ENCODE measurements around the gene ADGRV1.

Gene ADGRV1

DNA sequence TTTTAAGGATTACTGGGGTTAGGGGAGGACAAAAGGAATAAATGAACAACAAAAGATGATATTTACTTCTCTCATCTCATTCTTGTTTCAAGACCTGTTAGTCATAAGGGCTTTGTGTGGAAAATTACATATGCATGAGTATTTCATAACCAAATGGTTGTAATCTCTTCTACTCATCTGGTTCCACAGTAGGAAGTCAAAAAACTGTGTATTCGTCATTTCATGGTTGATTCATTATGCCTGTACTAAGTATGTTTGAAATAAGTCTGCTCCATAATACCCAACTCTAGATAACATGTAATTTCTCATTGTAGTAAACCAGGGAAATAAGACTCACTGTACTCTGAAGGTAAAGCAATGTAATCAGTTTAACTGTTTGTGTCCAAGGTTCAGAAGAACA lies 611.7 kb downstream of the ADGRV1 start:
- Mint-ChIP-seq H3K9me3 (no peaks in the 10 kb centered on the region), H3K27me3 (peaks cover 4% of the 10 kb centered on the region), H3K4me3 (peak overlapping the region; percentile 47), H3K36me3 (ENCODE audit: low read depth) (no peaks in the 10 kb centered on the region), H3K4me1 (peaks cover 23% of the 10 kb centered on the region), H3K27ac (peak overlapping the region; percentile 81)
- ATAC-seq, result peak; percentile 97
- no peak for DNase-seq

DNA sequence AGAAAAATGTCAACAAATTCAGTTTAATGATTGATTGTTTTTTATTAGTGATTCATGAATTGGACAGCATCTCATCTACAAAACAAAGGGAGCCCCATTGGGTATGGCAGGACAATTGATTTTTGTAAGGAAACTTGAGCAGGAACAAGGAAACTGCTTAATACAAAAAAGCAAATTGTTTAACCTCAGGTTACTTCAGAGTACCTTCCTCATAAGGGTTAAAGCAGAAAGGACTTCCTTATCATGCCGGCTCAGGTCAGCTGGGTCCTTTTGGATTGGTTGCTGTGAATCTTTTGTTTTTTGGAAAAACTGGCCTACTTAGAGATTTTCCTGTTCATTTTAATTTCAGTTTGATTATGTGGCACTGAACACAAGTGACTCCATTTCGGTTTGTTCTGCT lies 612.7 kb downstream of the ADGRV1 start:
- no peak for DNase-seq
- ATAC-seq, result no peak
- H3K27ac Mint-ChIP-seq, result no peak overlapping the region
- H3K36me3 Mint-ChIP-seq (ENCODE audit: low read depth), result no peaks in the 10 kb centered on the region
- peaks cover 32% of the 10 kb centered on the region for H3K4me1 Mint-ChIP-seq
- peaks cover 4% of the 10 kb centered on the region for H3K27me3 Mint-ChIP-seq
- H3K4me3 Mint-ChIP-seq, result no peak overlapping the region
- H3K9me3 Mint-ChIP-seq, result no peaks in the 10 kb centered on the region

DNA sequence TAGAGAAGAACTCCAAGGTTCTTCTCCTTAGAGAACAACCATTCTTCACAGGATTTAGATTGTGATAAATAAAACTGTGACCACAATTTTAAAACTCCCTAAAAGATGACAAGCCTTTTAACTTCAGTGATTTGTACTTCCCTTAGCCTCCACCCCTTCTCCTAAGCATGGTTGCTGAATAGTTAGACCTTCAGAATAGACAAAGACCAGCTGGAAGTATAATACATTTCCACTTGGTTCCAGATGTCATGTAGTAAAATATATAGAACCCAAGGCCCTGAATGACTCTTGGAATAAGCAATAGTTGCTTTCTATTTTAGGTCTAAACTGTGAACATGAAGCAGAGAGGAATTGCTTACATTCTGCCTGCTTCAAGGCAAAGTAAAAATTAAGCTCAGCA lies 615.8 kb downstream of the ADGRV1 start:
- Mint-ChIP-seq H3K27me3 (peaks cover 2% of the 10 kb centered on the region), H3K4me1 (peaks cover 48% of the 10 kb centered on the region), H3K4me3 (no peak overlapping the region), H3K9me3 (no peaks in the 10 kb centered on the region), H3K27ac (no peak overlapping the region), H3K36me3 (ENCODE audit: low read depth) (no peaks in the 10 kb centered on the region)
- DNase-seq, result no peak
- no peak for ATAC-seq

DNA sequence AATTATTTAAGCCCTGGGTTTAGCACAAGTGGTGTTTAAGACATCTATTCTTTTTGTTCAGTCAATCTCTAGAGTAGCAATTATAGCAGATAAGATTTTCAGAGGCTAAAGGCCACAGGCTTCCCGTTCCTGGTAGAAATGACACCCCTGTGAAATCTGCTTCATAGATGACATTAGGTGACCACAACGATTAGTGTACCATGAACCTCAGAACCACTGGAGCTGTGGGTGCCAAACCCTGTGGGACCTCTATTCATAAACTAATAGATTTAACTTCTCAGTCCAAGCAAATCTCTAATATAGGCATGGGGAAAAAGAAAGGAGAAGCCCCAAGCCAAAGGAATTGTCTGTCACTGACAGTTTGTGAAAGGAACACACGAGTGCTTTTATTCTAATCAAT lies 617.1 kb downstream of the ADGRV1 start:
- DNase-seq (no peak), ATAC-seq (peak; percentile 25)
- Mint-ChIP-seq H3K27me3 (peaks cover 2% of the 10 kb centered on the region), H3K9me3 (no peaks in the 10 kb centered on the region), H3K36me3 (ENCODE audit: low read depth) (no peaks in the 10 kb centered on the region), H3K4me3 (no peak overlapping the region), H3K4me1 (peaks cover 36% of the 10 kb centered on the region), H3K27ac (no peak overlapping the region)

DNA sequence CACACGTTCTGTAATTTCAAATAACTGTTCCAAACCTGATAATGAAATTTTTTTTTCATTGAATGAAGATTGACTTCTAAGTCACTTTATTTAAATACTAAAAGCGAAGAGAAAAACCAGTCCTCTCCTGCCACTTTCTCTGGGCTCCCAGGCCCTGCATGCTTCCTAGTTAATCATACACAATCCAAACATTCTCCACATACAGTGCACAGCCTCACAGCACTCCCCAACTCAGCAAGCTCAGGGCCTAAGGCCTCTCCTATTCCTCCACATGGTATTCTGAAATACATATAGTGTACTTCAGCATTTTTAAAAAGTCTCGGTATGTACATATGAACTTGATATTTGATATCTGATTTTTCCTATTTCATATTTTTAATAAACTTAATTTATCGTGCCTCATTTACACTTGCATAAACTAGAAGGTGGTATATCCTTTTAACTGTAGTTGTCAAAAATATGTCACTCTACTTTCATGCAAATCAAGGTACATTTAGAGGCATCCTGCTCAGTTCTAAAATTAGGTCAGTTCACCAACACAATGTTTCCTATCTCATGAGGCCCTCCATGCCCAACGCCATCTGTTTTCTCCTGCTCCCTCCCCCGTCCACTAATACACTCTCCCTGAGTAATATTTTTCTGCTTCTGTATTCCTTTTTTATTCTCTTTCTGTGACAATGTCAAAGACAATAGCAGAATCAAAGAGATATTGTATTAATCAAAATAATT lies 617.9 kb downstream of the ADGRV1 start:
- DNase-seq, result no peak
- H3K27ac Mint-ChIP-seq, result peak overlapping the region; percentile 33
- H3K27me3 Mint-ChIP-seq, result peaks cover 2% of the 10 kb centered on the region
- H3K36me3 Mint-ChIP-seq (ENCODE audit: low read depth), result no peaks in the 10 kb centered on the region
- H3K4me3 Mint-ChIP-seq, result no peak overlapping the region
- H3K9me3 Mint-ChIP-seq, result no peaks in the 10 kb centered on the region
- H3K4me1 Mint-ChIP-seq, result peaks cover 34% of the 10 kb centered on the region
- no peak for ATAC-seq

DNA sequence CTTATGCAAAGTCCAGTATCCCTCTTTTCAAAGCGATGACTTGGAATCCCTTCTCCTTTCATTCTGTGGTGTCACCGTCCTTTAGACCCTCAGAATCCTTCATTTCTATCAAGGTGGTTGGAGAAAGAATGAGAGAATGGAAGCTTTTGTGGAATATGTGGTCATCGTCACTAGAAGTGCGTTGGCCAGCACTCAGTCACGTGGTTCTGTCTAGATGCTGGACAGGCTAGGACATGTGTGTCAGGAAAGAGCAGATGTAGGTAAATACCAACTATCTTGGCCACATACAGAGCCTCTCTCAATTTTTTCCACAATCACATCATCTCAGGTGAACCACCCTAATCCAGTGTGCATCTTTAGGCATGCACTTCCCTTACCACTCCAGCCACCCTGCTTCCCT lies 618.5 kb downstream of the ADGRV1 start:
- Mint-ChIP-seq H3K9me3 (no peaks in the 10 kb centered on the region), H3K36me3 (ENCODE audit: low read depth) (no peaks in the 10 kb centered on the region), H3K27me3 (peaks cover 2% of the 10 kb centered on the region), H3K27ac (no peak overlapping the region), H3K4me3 (no peak overlapping the region), H3K4me1 (peaks cover 36% of the 10 kb centered on the region)
- ATAC-seq (no peak), DNase-seq (no peak)

DNA sequence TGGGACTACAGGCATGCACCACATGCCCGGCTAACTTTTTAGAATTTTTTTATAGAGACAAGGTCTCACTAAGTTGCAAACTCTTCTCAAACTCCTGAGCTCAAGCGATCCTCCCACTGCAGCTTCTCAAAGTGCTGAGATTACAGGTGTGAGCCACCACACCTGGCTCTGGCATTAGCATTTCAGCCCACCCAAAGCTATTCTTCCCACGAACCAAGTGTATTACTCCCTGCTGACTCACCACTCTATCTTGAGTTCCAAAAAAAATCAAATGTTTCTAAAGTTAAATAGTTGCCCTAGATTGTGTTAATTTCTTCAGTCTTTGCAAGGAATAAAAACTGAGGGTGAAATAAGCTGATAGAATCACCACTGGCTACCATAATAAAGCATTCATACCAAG lies 619.0 kb downstream of the ADGRV1 start:
- H3K27ac Mint-ChIP-seq, result peak overlapping the region; percentile 51
- no peak for ATAC-seq

DNA sequence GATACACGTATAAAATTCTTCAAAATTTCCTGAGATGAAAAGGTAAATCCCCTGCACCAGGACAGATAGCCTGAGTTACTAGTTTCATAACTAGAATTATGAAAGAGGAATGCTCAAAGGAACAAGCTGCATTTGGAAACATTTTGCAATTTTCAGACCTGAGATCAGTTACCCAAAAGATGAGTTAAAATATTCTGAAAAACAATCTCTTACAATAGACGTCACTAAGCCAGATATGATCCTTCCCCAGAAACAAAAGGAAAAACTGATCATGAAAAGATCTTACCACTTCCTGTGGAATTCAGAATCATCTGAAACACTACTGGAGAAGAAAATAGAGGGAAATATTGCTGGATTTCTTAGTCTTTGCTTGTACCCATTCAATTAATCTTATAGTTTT lies 619.9 kb downstream of the ADGRV1 start:
- ATAC-seq, result peak; percentile 41

More for the DNA sequence above, 619.0 kb downstream of the ADGRV1 start:
- no peak for DNase-seq
- Mint-ChIP-seq H3K4me1 (peaks cover 40% of the 10 kb centered on the region), H3K4me3 (no peak overlapping the region), H3K36me3 (ENCODE audit: low read depth) (no peaks in the 10 kb centered on the region), H3K27me3 (peaks cover 2% of the 10 kb centered on the region), H3K9me3 (no peaks in the 10 kb centered on the region)

DNA sequence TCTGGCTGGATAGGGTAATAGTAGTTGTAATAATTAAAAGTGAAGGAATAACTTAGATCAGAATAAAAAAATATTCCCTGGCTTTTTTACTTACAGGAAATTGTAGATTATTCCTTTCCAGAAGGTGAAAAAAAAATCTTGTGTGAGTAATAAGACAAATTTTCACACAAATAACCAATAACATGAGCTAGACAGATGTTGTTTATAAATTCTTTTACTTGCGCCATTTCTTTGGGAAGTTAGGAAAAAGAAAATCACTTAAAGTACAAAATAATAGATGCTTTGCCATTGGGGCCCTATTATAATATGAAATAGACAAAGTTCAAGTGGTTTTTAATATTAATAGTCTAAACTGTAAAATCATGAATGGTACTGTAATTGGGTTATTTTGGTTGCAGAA lies 620.4 kb downstream of the ADGRV1 start:
- Mint-ChIP-seq H3K9me3 (no peaks in the 10 kb centered on the region), H3K27ac (no peak overlapping the region), H3K4me1 (peaks cover 54% of the 10 kb centered on the region), H3K27me3 (no peaks in the 10 kb centered on the region), H3K36me3 (ENCODE audit: low read depth) (no peaks in the 10 kb centered on the region), H3K4me3 (no peak overlapping the region)
- no peak for ATAC-seq
- DNase-seq, result no peak

More for the DNA sequence above, 619.9 kb downstream of the ADGRV1 start:
- H3K27me3 Mint-ChIP-seq, result no peaks in the 10 kb centered on the region
- H3K36me3 Mint-ChIP-seq (ENCODE audit: low read depth), result no peaks in the 10 kb centered on the region
- no peaks in the 10 kb centered on the region for H3K9me3 Mint-ChIP-seq
- peak overlapping the region; percentile 6 for H3K4me3 Mint-ChIP-seq
- no peak for DNase-seq
- peaks cover 48% of the 10 kb centered on the region for H3K4me1 Mint-ChIP-seq
- peak overlapping the region; percentile 51 for H3K27ac Mint-ChIP-seq

DNA sequence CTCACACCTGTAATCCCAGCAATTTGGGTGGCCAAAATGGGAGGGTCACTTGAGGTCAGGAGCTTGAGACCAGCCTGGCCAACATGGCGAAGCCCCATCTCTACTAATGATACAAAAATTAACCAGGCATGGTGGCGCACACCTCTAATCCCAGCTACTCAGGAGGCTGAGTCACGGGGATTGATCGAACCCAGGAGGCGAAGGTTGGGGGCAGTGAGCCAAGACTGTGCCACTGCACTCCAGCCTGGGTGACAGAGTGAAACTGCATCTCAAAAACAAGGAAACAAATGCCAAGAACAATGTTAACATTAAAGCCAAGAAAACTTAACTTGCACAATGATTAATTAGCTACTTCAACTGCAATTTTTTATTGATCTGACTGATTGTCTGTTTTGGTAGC lies 621.9 kb downstream of the ADGRV1 start:
- ATAC-seq, result no peak
- H3K27ac Mint-ChIP-seq, result no peak overlapping the region
- peaks cover 54% of the 10 kb centered on the region for H3K4me1 Mint-ChIP-seq
- peaks cover 1% of the 10 kb centered on the region for H3K27me3 Mint-ChIP-seq
- H3K9me3 Mint-ChIP-seq, result no peaks in the 10 kb centered on the region
- no peak overlapping the region for H3K4me3 Mint-ChIP-seq
- no peak for DNase-seq
- H3K36me3 Mint-ChIP-seq (ENCODE audit: low read depth), result no peaks in the 10 kb centered on the region

DNA sequence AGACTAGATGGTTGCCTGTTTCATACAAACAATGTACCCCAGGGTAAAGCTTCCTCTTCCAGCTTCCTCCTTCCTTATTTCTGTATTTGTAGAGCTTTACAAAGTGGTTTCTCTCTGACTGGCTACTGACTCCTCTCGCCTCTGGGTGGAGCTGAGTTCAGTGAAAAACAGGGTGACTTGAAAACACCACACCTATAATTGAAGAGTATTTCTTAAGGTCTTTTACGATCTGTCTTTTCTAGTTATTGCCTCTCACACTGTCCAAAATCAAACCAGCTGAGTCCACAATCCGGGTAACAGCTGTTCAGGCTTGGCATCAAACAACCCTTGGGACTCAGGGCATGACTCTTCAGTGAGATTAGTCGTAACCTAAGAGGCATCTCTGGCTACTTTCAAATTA lies 624.2 kb downstream of the ADGRV1 start:
- DNase-seq (no peak), ATAC-seq (peak; percentile 42)
- Mint-ChIP-seq H3K9me3 (no peaks in the 10 kb centered on the region), H3K36me3 (ENCODE audit: low read depth) (no peaks in the 10 kb centered on the region), H3K27me3 (peaks cover 7% of the 10 kb centered on the region), H3K4me3 (no peak overlapping the region), H3K27ac (no peak overlapping the region), H3K4me1 (peaks cover 32% of the 10 kb centered on the region)

DNA sequence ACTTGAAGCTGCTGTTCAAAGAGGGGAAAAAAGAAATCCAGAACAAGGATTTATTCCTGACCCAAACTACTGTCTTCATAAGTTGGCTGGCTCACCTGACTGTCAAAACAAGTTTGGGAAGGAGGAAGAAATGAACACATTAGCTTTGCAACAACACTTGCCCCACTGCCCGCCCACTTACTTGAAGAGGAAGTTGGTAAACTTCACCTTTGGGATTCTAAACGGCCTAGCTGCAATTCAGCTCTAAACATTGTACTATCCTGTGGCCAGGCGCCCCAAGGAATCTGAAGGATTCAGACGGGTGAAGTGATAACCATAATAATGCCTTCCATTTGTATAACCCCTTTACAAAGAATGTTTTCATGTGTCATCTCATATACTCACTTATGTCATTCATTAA lies 625.1 kb downstream of the ADGRV1 start:
- peaks cover 11% of the 10 kb centered on the region for H3K27me3 Mint-ChIP-seq
- H3K9me3 Mint-ChIP-seq, result no peaks in the 10 kb centered on the region
- no peak overlapping the region for H3K27ac Mint-ChIP-seq
- H3K4me3 Mint-ChIP-seq, result no peak overlapping the region
- DNase-seq (no peak), ATAC-seq (no peak)
- H3K36me3 Mint-ChIP-seq (ENCODE audit: low read depth), result no peaks in the 10 kb centered on the region
- H3K4me1 Mint-ChIP-seq, result peaks cover 23% of the 10 kb centered on the region

DNA sequence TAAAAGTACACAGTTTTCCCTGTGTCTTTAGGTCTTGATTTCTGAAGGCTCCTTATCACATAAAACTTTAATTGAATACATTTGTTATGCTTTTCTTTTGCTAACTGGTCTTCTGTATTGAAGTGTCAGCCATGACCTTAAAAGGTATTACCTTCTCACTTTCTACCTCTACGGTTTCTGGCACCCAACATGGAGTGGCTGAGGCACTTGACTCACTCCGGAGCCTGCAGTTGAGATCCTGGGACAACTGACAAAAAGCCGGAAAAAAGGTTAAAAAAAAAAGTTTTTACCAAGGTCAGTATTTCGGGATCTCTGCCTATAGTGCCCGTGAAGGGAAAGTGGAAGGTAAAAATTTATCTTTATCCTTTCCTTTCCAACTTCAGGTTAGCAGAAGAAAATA lies 627.5 kb downstream of the ADGRV1 start:
- H3K4me1 Mint-ChIP-seq, result peaks cover 27% of the 10 kb centered on the region
- no peak overlapping the region for H3K27ac Mint-ChIP-seq
- no peaks in the 10 kb centered on the region for H3K9me3 Mint-ChIP-seq
- no peaks in the 10 kb centered on the region for H3K36me3 Mint-ChIP-seq (ENCODE audit: low read depth)
- H3K27me3 Mint-ChIP-seq, result peaks cover 11% of the 10 kb centered on the region
- ATAC-seq, result no peak
- H3K4me3 Mint-ChIP-seq, result no peak overlapping the region
- no peak for DNase-seq

DNA sequence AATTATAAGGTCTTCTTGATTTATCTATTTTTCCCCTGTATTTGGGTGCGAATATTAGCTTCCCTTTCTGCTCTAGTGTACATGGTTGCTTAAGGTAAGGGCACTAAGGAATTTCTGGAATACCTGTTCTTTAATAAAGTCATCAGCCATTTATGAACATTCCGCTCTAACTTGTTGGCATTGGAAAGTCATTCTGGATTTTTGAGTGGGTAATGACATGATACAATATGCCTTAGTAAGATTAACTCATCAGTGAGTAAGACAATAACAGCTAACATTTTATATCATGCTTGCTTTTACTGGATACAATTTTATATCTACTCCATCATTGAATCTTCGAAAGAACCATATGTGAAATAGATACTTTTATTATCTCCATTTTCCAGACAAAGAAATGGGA lies 628.4 kb downstream of the ADGRV1 start:
- peaks cover 11% of the 10 kb centered on the region for H3K27me3 Mint-ChIP-seq
- ATAC-seq (no peak), DNase-seq (no peak)
- H3K9me3 Mint-ChIP-seq, result no peaks in the 10 kb centered on the region
- peaks cover 26% of the 10 kb centered on the region for H3K4me1 Mint-ChIP-seq
- no peaks in the 10 kb centered on the region for H3K36me3 Mint-ChIP-seq (ENCODE audit: low read depth)
- no peak overlapping the region for H3K4me3 Mint-ChIP-seq
- H3K27ac Mint-ChIP-seq, result no peak overlapping the region

DNA sequence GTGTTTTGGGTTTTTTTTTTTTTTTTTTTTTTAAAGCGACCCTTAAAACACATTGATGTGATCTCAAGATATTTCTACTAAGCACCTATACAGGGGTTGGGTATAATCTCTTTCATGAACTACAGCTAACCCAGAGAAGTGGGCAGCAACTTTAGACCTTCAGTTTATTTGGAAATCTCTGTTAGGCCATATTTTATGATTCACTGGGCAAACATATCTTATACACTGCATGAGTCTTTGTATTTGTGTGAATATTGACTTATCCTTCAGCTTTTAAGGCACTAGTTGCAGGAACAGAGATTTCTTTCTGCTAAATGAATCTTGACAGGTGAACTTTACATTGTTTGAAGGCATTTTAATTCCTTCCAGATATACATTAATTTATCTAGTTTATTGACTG lies 630.2 kb downstream of the ADGRV1 start:
- no peaks in the 10 kb centered on the region for H3K36me3 Mint-ChIP-seq (ENCODE audit: low read depth)
- peaks cover 11% of the 10 kb centered on the region for H3K27me3 Mint-ChIP-seq
- H3K27ac Mint-ChIP-seq, result no peak overlapping the region
- no peak for ATAC-seq
- no peak overlapping the region for H3K4me3 Mint-ChIP-seq
- no peak for DNase-seq
- H3K4me1 Mint-ChIP-seq, result peaks cover 10% of the 10 kb centered on the region
- H3K9me3 Mint-ChIP-seq, result no peaks in the 10 kb centered on the region
